Spleen (tissue), 11 donors: ENCODE measurements around the gene RPL19. TPM values are rescaled to one million over a fixed set of nuclear protein-coding genes. Genes with fewer than 3 reads are reported as not detected.
"Not testable (repeated sequence)": the region's sequence is repeated elsewhere in the genome, so short reads cannot be mapped to it uniquely, and the experiment has no call there.

ENCODE experiments used
- DNase-seq: peaks from one replicate; pipeline ENCODE4 v3.0.0-alpha.2; 2020
- H3K27ac ChIP-seq, 8 donors: fragments of 200-600 bp; sonication (generic) in 7 of 8; 1 replicate in 4 of 8; 2 replicates in 4 of 8; pipeline versions ENCODE4 v1.5.0 to v1.8.0; 2016 to 2021; ENCODE audit warnings: inconsistent platforms in 4 of 8, mild to moderate bottlenecking in 4 of 8, moderate library complexity in 1 of 8
- H3K27me3 ChIP-seq, 7 donors: fragments of 200-600 bp; sonication (generic) in 6 of 7; replicated peaks in 1 of 7; 1 replicate in 4 of 7; 2 replicates in 3 of 7; pipeline versions ENCODE4 v1.5.0 to v1.8.0; 2016 to 2021; ENCODE audit warnings: inconsistent platforms in 3 of 7, mild to moderate bottlenecking in 1 of 7
- H3K36me3 ChIP-seq, 6 donors: fragments of 200-600 bp; sonication (generic) in 5 of 6; 1 replicate in 4 of 6; 2 replicates in 2 of 6; pipeline versions ENCODE4 v1.5.0 to v1.8.0; 2016 to 2021; ENCODE audit warnings: inconsistent platforms in 2 of 6
- H3K4me1 ChIP-seq, 6 donors: fragments of 200-600 bp; sonication (generic) in 5 of 6; 1 replicate in 3 of 6; 2 replicates in 3 of 6; pipeline versions ENCODE4 v1.5.0 to v1.8.0; 2016 to 2021; ENCODE audit warnings: inconsistent platforms in 3 of 6
- H3K4me3 ChIP-seq, 8 donors: fragments of 200-600 bp; sonication (generic) in 7 of 8; 1 replicate in 4 of 8; 2 replicates in 4 of 8; pipeline versions ENCODE4 v1.5.0 to v1.8.0; 2016 to 2021; ENCODE audit warnings: inconsistent platforms in 4 of 8, mild to moderate bottlenecking in 4 of 8, moderate library complexity in 2 of 8
- H3K9me3 ChIP-seq, 8 donors: fragments of 200-600 bp; sonication (generic) in 7 of 8; 1 replicate in 4 of 8; 2 replicates in 4 of 8; pipeline versions ENCODE4 v1.5.0 to v1.8.0; 2016 to 2021; ENCODE audit warnings: inconsistent platforms in 4 of 8
- POLR2A ChIP-seq, 3 donors: fragments of 450-650 bp; IDR thresholded peaks; one replicate each; pipeline ENCODE4 v1.5.1; 2017; ENCODE audit warnings: antibody characterized with exemption in 3 of 3, mild to moderate bottlenecking in 1 of 3
- POLR2AphosphoS5 ChIP-seq, 3 donors: sonication (generic); formaldehyde crosslinking; IDR thresholded peaks; one replicate each; pipeline ENCODE4 v1.5.1; 2017; ENCODE audit warnings: antibody characterized with exemption in 3 of 3
- WGBS, 5 donors: extraction: QIAGEN DNeasy Blood & Tissue Kit in 3 of 5; methylation state at CpG; one replicate each; pipeline versions ENCODE4 v1.1.5 to v1.1.7; 2013 to 2018; 5-methylcytosine and 5-hydroxymethylcytosine counted together
- intact Hi-C: fragments of 100-400 bp; cut with DNase I; formaldehyde crosslinking; loops from one replicate; pipeline ENCODE4 v1.15.0; 2023; ENCODE audit warnings: low total_unique reads
- polyA plus RNA-seq, 3 donors: library from polyadenylated mRNA; stranded (reverse); fragments of 200-250 nt; gene quantifications; one replicate each; pipeline ENCODE4 v1.2.1, GENCODE V29; 2013
- total RNA-seq, 7 donors: library from RNA; depleted of rRNA in 3 of 7; stranded (reverse); fragments of >200 nt in 3 of 7; fragmentation: NEBNext Ultra II Directional in 4 of 7; extraction: Animal tissue kit (Norgen Biotek cat#: 25700) in 4 of 7; gene quantifications; one replicate each; pipeline versions ENCODE4 v1.1.0 to v1.2.1, GENCODE V29; 2016 to 2021
- TF ChIP-seq, protein P1 (sequence below), 11 experiments: fragments of 200-600 bp in 7 of 11; fragments of 450-650 bp in 4 of 11; sonication (generic) in 4 of 11; IDR thresholded peaks in 8 of 11; conservative IDR thresholded peaks in 3 of 11; 1 replicate in 7 of 11; 2 replicates in 4 of 11; pipeline versions ENCODE4 v1.4.0 to v1.8.0; 2016 to 2021; ENCODE audit warnings: antibody characterized with exemption in 11 of 11, inconsistent platforms in 4 of 11, mild to moderate bottlenecking in 1 of 11
- donor health status: healthy with polysubstance abuse.
- donor health status: DM: no; HTN: no; CAD: no; lungs with moderate emphysema.
- donor health status: DM: no; HTN: no; CAD: no.
- donor health status: Bipolar disorder and iron deficiency.
- donor health status: healthy.
- donor health status: DM: no; HTN: no; CAD: no.
- donor health status: DM: yes; HTN: yes; CAD: no.

RPL19 gene
- total and polyA plus RNA-seq, 10 donors, result 1,504 to 7,360 (median 3,641) TPM

DNA sequence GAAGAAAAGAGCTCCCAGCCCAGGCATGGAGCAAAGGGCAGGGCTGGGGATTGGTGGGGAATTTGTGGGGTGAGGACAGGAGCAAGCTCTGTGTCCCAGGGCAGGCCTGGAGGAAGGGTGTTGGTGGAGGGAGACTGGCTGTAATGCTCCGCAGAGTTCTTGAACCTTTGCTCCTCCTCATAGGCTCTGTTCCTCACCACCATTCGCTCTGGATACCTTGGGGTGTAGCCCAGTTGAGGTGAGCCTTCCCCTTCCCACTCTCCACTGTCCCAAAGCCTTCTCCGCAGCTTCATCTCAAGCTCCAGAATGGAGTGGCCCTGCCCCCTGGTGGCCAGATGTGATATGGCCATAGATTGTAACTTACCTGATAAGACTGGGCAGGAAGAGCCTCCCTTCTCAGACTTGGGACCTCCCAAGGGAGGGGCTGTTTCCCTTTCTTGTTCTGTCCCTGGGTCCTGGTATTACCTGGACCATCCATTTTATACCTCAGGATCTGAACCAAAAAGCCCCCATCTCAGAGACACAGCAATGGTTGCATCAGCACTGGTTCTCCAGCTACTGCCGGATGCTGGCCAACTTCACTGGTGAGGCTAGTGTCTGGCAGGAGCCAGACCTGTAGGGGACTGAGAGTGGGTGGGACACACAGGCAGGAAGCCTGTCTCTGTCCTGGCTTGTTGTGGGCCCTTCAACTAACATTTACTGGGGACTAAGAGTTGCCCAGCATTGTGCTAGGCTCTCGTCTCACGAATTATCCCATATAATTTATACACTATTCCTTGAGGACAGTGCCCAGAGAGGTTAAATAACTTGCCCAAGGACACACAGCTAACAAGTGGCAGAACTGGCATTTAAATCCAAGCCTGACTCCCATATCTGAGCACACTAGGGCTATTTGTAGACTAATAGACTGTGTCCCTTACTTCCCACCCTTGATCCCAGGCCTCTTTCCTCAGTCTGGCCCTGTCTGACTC lies 44.8 kb downstream of the RPL19 start:
- no peak overlapping the region for H3K27ac ChIP-seq
- DNase-seq, result peak; percentile 94
- H3K9me3 ChIP-seq, result no peaks in the 10 kb centered on the region
- peaks cover 0 to 25% (median 0%) of the 10 kb centered on the region in 7 donors for H3K27me3 ChIP-seq
- 37 to 52% (median 45%) methylated on average over 5 to 6 of the region's 6 CpGs for WGBS, 5 donors
- intact Hi-C loops, result no loop called here
- peaks cover 6 to 18% (median 14%) of the 10 kb centered on the region in 6 donors for H3K4me1 ChIP-seq
- H3K36me3 ChIP-seq, result no peaks in the 10 kb centered on the region
- H3K4me3 ChIP-seq, result no peak overlapping the region
- TF ChIP-seq POLR2A (IDR thresholded peaks at IDR 0.05), result no peak
- TF ChIP-seq, protein P1, sequence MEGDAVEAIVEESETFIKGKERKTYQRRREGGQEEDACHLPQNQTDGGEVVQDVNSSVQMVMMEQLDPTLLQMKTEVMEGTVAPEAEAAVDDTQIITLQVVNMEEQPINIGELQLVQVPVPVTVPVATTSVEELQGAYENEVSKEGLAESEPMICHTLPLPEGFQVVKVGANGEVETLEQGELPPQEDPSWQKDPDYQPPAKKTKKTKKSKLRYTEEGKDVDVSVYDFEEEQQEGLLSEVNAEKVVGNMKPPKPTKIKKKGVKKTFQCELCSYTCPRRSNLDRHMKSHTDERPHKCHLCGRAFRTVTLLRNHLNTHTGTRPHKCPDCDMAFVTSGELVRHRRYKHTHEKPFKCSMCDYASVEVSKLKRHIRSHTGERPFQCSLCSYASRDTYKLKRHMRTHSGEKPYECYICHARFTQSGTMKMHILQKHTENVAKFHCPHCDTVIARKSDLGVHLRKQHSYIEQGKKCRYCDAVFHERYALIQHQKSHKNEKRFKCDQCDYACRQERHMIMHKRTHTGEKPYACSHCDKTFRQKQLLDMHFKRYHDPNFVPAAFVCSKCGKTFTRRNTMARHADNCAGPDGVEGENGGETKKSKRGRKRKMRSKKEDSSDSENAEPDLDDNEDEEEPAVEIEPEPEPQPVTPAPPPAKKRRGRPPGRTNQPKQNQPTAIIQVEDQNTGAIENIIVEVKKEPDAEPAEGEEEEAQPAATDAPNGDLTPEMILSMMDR (IDR thresholded peaks at IDR 0.05 in 8 of 11, conservative IDR thresholded peaks at IDR 0.05 in 3 of 11), result peak; percentile 81 to 96 (median 91)
- peak in 2 of 3 donors; percentile 7 to 58 for TF ChIP-seq POLR2AphosphoS5 (IDR thresholded peaks at IDR 0.05)

DNA sequence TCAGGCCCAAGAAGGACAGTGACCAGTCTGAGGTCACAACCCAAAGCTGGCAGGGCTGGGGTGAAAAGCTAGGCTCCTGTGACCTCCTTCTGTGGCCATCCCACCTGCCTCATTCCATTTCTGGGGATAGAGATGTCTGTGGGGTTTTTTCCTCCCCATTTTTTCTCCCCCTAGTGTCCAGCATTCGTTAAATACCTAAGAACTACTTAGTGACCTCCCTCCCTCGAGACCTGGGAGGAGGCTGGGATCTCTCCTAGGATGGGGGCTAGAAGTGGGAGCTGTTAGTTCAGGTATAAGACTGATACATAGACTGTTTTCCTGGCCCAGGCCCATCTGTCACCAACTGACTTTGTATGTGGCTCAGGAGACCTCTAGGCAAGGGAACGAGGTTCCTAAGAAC lies 46.2 kb downstream of the RPL19 start:
- 43 to 64% (median 63%) methylated on average over 3 of the region's 3 CpGs for WGBS, 5 donors
- H3K27ac ChIP-seq, result no peak overlapping the region
- intact Hi-C loops, result no loop called here

DNA sequence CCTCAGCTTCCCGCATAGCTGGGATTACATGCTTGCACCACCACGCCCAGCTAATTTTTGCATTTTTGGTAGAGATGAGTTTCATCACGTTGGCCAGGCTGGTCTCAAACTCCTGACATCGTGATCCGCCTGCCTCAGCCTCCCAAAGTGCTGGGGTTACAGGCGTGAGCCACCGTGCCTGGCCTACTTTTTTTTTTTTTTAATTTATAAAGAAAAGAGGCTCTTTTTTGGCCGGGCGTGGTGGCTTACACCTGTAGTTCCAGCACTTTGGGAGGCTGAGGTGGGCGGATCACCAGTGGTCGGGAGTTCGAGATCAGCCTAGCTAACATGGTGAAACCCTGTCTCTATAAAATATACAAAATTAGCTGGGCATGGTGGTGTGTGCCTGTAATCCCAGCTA lies 50.0 kb downstream of the RPL19 start:
- peaks cover 0 to 42% (median 18%) of the 10 kb centered on the region in 6 donors for H3K36me3 ChIP-seq
- 94 to 98% (median 95%) methylated on average over 12 of the region's 12 CpGs for WGBS, 5 donors
- H3K27me3 ChIP-seq, intact Hi-C loops, H3K4me3 ChIP-seq, H3K4me1 ChIP-seq, H3K27ac ChIP-seq, DNase-seq, H3K9me3 ChIP-seq: not testable (repeated sequence)

More for the DNA sequence above, 46.2 kb downstream of the RPL19 start:
- Histone ChIP-seq H3K36me3 (peaks cover 0 to 7% (median 0%) of the 10 kb centered on the region in 6 donors), H3K27me3 (peaks cover 0 to 24% (median 0%) of the 10 kb centered on the region in 7 donors), H3K4me3 (no peak overlapping the region), H3K9me3 (no peaks in the 10 kb centered on the region), H3K4me1 (peaks cover 6 to 17% (median 13%) of the 10 kb centered on the region in 6 donors)
- peak; percentile 21 for DNase-seq
- no peak for TF ChIP-seq POLR2AphosphoS5 (IDR thresholded peaks at IDR 0.05)
- TF ChIP-seq, protein P1 (IDR thresholded peaks at IDR 0.05 in 8 of 11, conservative IDR thresholded peaks at IDR 0.05 in 3 of 11), result no peak

DNA sequence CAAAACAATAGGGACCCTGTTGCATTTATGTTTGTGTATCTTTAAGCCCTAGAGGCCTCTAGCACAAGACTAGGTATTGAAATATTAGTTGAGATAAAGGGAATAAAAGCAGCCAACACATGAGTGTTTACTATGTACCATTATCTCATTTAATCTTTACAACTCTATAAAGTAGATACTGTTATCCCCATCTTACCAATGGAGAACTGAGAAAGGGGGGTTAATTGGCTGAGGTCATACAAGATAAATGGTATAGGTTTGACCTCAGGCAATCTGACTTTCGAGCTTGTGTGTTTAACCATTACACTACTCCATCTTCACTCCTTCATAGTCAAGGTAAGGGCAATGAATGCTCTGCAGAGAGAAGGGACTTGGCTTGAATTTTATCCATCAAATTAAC lies 51.9 kb downstream of the RPL19 start:
- Histone ChIP-seq H3K4me1 (no peaks in the 10 kb centered on the region), H3K36me3 (peaks cover 0 to 62% (median 21%) of the 10 kb centered on the region in 6 donors), H3K27me3 (no peaks in the 10 kb centered on the region), H3K4me3 (no peak overlapping the region), H3K9me3 (no peaks in the 10 kb centered on the region), H3K27ac (no peak overlapping the region)
- TF ChIP-seq, protein P1 (IDR thresholded peaks at IDR 0.05 in 8 of 11, conservative IDR thresholded peaks at IDR 0.05 in 3 of 11), result no peak
- TF ChIP-seq POLR2A (IDR thresholded peaks at IDR 0.05) (no peak), POLR2AphosphoS5 (IDR thresholded peaks at IDR 0.05) (no peak)
- intact Hi-C loops, result no loop called here
- 74 to 93% (median 91%) methylated on average over 1 of the region's 1 CpG for WGBS, 5 donors
- DNase-seq, result no peak
